Measurements from ENCODE around the gene ING3.

GRCh38 chr7:121026159-121026558, 75.6 kb downstream of the ING3 start:
- TF ChIP-seq CTCF (IDR thresholded peaks at IDR 0.05), result no peak
- no peak for TF ChIP-seq POLR2AphosphoS5 (IDR thresholded peaks at IDR 0.05; ENCODE audit: low read depth, low read length)
- no peak for TF ChIP-seq SIN3A (IDR thresholded peaks at IDR 0.05; ENCODE audit: borderline replicate concordance, insufficient read depth, low read depth, low read length)
- no peak for TF ChIP-seq REST (IDR thresholded peaks at IDR 0.05; ENCODE audit: insufficient read depth in 1 of 2, low read depth in 2 of 2, low read length in 1 of 2)

Measured in Panc1 (cell line).